HG02981 (cell line): Measurements from ENCODE around the gene HAVCR2.

Experiments used
- ATAC-seq: cut with Tn5 transposase; IDR thresholded peaks from one replicate; pipeline ENCODE4 v1.9.1; 2021; ENCODE audit warnings: mild to moderate bottlenecking, moderate library complexity; ENCODE audit not compliant: unreplicated experiment

Gene HAVCR2

DNA sequence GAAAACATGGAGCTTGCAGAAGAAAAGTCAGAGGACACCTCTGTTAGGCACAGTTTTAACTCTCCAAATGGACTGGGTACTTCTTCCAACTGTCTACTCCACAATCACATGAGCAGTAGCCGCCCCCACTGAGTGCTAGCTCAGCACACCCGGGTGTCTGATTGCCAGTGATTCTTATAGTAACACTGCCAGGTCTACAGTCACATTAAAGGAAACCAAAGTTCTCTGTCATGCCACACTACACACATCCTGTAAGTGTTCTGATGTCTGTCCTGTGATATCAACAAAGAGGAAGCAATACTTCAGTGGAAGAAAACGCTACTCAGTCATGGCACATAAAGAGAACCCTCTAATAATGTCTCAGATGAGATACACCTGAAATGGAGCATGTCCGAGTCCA is at the start of gene HAVCR2:
Gene HAVCR2 (minus strand): TSS at position 69 of the 400 bp plus-strand sequence. CDS start 61 bp downstream, at position 8.
- ATAC-seq = peak; percentile 86

- no peak for ATAC-seq
Observed at GRCh38 chr5:157157293-157157891, 48.5 kb upstream of the HAVCR2 start.

DNA sequence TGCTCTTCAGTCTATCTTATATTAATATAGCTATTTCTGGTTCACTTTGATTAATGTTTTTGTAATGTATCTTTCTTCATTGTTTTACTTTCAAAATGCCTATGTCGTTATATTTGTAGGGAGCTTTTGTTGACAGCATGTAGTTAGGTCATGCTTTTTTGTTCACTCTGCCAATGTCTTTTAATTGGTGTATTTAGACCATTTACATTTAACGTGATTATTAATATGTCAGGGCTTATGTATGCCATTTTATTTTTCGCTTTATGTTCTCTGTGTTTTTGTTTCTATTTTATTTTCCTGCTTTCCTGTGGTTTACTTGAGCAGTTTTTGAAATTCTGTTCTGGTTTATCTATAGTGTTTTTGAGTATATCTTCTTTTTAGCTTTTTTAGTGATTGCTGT is 46.5 kb upstream of the HAVCR2 start:
- ATAC-seq = no peak

DNA sequence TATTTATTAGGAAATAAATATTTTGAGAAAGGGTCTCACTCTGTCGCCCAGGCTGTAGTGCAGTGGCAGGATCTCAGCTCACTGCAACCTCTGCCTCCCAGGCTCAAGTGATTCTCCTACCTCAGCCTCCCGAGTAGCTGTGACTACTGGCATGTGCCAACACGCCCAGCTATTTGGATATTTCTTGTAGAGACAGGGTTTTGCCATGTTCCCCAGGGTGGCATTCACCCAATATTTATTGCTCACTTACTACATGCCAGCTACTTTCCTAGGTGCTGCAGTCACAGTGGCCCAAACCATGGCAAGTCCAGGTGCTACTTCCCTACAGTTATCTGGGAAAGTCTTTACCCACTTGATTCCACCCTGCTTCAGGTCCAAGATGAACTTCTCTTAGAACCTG is 42.2 kb upstream of the HAVCR2 start:
- ATAC-seq = no peak

- peak; percentile 73 for ATAC-seq
Observed at GRCh38 chr5:157148734-157149615, 40.1 kb upstream of the HAVCR2 start.

DNA sequence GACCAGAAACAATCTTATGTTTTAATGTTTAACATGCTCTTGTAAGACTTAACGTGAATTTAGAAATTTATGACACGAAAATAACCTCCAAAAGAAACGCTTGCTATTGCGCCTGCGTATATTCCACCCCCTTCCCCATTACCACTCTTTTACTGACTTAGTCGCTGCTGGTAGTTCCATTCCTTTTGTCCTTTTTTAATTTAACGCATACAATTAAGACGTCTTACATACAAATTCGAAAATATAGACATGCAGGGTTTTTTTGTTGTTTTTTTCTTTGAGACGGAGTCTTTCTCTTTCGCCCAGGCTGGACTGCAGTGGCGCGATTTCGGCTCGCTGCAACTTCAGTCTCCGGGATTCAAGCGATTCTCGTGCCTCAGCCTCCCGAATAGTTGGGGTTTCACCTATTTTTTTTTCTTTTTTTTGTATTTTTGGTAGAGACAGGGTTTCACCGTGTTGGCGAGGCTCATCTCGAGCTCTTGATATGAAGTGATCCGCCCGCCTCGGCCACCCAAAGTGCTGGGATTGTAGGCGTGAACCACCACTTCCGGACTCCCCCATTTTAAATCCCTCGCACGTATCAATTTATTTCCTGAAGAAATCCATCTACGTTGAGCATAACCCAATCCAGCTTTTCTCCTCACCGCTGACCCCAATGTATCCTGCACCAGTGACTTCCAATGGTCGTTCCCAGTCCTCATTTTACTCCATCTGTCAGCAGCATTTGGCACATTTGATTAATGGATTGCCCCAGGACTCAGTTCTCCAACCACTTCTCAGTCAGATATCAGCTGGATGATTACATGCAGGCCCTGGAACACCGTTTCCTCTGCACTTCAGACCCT is 34.5 kb upstream of the HAVCR2 start:
- peak; percentile 34 for ATAC-seq

DNA sequence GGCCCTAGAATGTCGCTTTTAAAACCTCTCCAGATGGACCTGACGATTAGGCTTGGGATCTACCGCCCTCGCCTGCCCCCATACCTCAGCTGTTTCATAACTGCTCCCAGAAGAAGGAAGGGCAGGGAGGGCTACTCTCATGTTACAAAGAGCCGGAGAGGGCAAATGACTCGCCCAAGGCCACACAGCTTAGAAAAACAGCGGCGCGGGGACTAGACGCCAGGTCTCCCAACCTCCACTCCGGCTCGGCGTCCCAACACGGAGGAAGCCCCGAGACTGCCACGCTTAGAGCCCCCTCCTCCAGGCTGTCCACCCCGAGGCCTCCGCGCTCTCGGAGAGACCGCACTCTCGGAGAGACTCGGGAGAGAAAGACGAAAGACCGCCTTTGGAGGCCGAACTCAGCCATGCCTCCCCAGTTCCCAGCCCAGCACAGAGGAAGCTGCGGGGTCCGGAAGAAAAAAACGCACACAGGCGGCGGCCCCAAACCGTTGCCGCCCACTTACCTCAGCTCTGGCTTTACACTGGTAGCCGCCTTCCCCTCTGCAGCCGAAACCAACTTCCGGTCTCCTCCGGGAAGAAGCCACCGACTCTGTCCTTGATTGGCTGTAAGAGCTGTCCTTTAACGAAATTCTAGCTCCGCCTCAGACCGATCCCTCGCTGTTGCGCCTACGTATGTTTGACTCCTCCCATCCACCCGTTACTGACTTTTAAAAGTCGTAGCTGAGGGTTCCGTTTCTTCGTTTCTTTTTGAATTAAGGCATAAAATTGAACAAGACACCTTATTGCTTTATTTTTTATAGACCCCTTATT is 33.7 kb upstream of the HAVCR2 start, which contains the start of gene MED7:
Gene MED7 (minus strand): TSS at position 549 of the 810 bp plus-strand sequence. CDS start 3,434 bp downstream, outside the sequence.
- ATAC-seq = peak; percentile 100

DNA sequence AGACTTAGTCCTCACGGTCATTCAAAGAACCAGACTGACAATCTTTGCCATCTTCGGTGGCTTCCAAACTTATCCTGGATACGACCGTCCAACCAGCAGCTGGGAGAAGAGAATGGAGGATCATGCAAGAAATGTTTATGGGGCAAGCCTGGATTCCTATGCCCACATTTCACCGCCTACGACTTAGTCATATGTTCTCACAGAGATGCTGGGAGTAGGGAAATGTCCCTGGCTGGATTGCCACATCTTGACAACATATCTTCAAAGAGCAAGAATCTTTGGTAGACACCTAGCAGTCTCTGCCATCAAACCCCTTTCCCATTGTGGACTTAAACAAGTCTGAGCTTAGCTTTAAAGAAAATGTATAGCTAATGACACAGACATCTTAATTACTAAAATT is 28.8 kb upstream of the HAVCR2 start:
- no peak for ATAC-seq

DNA sequence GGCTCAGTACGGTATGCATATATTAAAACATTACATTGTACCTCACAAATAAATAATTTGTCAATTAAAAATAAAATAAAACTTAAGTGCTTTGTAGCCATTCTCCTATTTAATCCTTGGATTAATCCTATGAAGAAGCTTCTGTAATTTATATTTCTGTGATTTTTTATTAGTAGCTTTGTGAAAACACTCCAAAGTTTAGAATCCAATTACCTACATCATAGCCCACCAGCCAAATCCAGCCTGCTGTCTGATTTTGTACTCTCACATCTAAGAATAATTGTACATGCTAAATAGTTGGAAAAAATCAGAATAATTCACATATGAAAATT is 23.4 kb upstream of the HAVCR2 start:
- no peak for ATAC-seq

DNA sequence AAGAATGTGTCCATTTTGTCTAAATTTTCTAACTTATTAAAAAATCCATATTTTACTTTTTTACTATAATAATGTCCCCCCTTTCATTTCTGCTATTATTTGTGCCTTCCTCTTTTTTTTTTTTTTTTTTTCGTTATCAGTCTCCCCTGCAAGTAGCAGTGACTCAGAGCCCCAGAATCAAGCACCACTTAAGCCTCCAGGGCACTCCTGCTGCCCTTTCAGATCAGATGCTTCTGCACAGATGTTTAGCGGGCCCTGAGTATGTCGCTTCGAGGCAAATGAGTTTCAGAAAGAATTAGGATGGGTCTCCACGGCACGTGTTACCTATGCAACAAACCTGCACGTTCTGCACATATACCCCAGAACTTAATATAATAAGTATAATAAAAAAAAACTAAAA is 22.1 kb upstream of the HAVCR2 start:
- ATAC-seq = no peak

DNA sequence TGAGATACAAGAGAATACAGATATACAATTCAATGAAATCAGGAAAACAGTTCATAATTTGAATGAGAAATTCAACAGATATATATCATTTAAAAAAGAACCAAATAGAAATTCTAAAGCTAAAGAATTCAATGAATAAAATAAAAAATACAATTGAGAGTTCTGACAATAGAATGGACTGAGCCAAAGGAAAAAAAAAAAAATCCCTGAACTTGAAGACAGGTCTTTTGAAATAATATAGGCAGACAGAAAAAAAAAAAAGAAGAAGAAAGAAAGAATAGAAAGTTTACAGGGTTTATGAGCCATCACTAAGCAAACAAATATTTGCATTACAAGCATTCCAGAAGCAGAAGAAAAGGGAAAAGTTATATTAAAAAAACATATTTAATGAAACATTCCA is 12.9 kb upstream of the HAVCR2 start:
- no peak for ATAC-seq

DNA sequence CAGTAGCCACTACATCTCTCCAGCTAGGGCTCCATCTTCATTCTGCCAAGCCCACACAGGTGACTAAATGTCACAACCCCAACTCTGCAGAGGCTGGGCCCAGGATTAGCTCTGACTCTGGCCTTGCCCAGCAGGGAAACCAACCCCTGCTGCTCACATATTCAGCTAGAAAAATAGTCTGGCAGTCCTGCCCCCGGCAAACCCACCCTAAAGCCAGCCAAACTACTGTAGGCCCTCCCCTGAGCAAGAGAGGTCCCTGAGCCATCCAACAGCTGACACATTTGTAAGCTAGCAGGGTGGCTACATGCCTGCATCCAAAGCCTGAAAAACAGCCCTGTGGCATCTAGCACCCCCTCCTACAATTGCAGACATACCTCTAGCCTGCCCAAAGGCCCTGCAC is 11.3 kb upstream of the HAVCR2 start:
- no peak for ATAC-seq

- ATAC-seq = peak; percentile 49
Observed at GRCh38 chr5:157116483-157116954, 7.7 kb upstream of the HAVCR2 start.

- no peak for ATAC-seq
Observed at GRCh38 chr5:157115502-157115901, 6.7 kb upstream of the HAVCR2 start.

DNA sequence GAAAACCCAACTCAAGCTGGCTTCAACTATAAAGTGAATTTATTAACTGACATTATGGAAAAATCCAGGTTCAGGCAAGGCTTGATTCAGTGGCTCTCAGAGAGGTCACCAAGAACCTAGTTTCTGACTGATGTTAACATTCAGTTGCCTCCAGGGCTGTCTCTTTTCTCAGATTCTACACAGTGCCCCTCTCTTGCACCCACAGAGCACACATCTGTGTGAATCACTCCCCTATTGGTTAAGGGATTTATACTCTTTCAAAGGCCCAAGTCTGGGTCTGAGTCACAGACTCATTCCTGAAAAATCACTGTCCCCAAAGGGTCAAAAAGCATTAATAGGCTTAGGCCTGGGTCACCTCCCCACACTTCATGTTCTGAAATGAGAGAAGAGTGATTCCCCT is 6.2 kb upstream of the HAVCR2 start:
- no peak for ATAC-seq

- ATAC-seq = no peak
Observed at GRCh38 chr5:157113002-157113401, 4.2 kb upstream of the HAVCR2 start.

DNA sequence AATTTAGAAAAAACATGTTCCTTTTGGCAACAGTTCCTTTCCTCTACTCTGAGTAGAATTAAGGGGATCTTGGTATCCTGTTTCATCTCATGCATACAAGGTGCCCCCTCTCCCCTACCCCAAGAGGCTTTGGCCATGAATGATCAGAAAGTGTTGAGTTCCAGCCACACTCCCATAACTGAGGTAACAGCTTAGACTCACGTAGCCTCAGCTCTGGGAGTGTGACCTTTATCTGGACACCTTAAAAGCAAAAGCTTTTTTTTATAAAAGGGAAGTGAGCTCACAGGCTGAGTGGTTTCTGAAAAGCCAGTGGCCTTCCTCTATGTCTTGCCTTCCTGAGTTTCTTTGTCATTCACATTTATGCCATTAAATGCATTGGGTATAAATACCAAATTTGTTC is 900 bp upstream of the HAVCR2 start:
- peak; percentile 72 for ATAC-seq

GRCh38 chr5:157107508-157107907 is 1.3 kb downstream of the HAVCR2 start:
- ATAC-seq = no peak

- ATAC-seq = no peak
Observed at GRCh38 chr5:157106630-157107461, 2.0 kb downstream of the HAVCR2 start.
